Measurements from ENCODE around the gene ROPN1L.
"Not testable (repeated sequence)": the region's sequence is repeated elsewhere in the genome, so short reads cannot be mapped to it uniquely, and the experiment has no call there.

The ROPN1L gene

DNA sequence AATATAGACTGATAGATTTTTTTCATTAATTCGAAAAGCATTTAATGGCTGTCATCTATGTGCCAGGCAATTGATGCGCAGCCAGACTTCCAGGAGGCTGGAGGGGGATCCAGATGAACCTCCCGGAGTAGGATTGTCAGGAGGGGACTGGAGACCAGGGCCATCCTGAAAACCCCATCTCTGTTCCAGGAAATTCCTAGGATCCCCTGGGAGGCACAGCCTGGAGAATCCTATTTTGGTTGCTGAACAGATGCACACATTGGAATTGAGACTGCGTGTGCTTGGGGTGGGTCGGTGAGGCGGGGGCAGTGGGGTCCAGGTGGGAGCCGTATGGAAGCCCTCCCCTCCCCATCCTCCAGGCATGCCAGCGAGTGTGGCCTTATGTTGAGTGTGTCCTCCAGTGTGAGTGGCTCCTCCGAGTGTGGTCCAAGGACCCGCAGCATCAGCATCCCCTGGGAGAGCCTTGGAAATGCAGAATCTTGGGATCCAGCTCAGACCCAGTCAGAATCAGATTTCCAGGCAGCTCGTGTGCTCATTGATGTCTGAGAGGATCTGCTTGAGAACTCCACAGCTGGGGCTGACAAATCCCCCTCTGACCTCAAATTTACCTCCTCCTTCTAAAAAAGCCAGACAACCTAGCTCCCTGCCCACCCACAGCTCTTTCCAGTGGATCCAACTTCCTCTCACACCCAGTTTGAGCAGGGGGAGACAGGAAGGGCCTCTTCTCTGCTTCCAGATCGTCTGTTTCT lies 38.7 kb downstream of the ROPN1L start:
- no peak for DNase-seq

DNA sequence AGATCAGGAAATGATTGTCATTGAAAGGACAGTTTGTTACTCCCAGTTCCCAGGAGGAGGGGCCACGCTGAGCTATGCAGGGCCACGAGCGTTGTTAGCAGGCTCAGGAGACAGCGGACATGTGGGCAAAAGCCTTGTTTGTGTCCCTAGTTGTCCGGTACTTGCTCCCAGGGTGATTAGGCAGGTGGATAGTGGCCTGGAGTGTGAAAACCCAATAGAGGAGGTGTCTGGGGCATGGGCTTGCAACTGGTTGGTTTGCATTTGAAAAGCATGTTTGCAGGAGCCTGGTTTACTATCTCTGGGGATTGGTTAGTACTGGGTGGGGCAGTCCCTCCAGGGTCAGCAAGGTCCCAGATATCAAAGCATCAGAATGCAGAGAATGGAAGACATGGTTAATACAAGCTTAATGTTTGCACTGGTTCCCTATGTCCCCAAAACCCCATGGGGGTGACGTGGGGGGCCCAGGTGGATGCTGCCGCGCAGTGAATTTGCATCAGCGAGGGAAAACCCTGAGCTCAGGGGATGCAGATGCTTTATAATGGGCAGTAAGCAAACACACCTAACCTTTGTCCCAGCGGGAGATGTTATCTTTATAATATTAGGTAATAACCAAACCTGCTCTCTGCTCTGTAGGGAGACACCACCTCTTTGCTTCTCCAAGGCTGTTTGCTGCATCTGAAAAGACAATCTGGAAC lies 39.7 kb downstream of the ROPN1L start:
- DNase-seq, result no peak

DNA sequence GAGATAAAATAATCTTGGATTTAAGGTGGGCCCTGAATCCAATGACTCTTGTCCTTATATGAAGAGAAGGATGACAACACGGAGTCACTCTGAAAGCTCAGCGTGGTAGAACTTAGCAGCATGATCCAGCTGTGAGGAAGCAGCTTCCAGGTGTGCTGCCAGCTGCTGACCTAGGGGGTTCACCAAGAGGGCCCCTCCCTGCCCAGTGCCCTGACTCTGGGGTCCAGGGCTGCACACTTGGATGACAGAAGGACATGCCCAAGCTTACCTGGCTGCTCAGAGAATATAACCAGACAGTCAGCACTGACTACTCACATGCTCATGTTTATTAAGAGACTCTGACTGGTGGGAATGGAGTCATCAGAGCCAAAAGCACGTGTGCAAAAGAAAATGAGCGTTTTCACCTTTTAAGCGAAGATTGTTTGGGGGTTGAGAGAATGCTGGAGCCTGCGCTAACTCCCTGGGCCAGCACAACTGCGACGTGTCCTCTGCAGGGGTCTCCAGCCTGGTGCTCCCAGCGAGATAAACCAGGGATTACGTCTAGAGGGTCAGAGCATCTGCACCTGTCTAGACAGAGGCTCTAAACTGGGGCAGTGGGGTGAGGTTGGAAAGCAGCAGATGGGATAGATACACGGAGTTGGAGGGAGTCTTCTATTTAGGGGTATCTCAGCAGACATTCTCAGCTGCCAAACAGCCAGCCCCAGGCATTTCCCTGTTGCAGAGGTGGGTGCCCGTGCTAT lies 41.3 kb downstream of the ROPN1L start:
- DNase-seq, result no peak

DNA sequence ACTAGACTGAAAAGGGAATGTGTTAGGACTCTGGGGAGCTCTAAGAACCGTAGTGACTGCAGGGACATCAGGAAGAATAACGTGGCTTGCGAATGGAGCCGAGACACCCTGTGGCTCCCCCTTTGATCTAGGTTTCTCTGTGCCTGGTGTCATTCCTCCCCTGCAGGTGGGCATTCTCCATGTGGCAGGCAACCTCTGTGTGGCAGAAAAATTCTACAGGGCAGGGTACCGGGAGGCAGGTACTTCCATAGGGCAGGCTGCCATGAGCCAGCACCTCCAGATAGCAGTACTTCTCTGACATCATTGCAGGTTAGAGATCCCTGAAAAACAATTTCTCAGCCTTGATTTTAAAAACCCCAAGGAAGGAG lies 43.1 kb downstream of the ROPN1L start:
- DNase-seq, result no peak

DNA sequence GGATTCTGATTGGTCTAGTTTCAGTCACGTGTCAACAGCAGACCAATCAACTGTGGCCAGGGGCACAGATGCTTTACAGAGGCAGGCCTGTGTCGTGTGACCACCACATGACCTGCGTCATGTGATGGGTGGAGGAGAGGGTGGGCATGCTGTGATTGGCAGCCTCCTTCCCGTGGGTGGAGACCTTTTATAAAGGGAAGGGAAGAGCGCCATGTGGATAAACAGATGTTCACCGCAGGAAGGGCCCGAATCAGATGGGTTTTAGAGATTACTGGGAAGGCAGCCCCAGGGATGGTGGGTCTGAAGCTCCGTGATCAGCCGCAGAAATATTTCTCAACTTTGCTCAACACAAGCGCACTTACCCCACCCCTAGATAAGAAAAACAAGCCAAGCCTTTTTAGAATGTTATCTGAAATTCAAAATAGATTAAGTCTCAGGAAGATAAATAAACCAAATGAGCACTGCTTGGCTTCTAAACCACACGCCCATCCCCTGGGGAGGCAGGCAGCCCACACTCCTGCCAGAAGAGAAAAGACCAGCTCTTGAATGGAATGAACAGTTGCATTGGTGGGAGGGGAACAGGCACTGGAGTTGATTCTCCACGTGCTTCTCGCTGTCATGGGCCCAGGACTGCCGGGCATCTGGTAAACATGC lies 43.6 kb downstream of the ROPN1L start:
- DNase-seq, result peak; percentile 95

DNA sequence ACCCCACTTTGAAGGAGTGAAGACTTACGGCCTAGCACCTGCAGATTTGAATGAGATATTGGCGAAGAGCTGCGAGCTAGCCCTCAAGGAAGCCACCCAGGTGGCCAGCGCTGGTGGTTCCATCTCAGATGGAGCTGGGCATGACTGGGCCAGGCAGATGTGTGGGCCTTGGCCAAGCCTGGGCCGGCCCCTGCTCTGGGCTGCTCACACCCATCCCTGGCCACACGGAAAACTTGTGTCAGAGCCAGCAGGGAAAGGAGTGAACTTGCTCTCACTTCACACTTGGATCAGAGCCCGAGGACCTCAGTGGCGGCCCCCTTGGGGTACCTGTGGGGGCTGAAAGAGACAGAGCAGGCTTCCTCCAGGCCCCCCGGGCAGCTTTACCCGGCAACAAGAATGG lies 44.2 kb downstream of the ROPN1L start:
- no peak for DNase-seq

DNA sequence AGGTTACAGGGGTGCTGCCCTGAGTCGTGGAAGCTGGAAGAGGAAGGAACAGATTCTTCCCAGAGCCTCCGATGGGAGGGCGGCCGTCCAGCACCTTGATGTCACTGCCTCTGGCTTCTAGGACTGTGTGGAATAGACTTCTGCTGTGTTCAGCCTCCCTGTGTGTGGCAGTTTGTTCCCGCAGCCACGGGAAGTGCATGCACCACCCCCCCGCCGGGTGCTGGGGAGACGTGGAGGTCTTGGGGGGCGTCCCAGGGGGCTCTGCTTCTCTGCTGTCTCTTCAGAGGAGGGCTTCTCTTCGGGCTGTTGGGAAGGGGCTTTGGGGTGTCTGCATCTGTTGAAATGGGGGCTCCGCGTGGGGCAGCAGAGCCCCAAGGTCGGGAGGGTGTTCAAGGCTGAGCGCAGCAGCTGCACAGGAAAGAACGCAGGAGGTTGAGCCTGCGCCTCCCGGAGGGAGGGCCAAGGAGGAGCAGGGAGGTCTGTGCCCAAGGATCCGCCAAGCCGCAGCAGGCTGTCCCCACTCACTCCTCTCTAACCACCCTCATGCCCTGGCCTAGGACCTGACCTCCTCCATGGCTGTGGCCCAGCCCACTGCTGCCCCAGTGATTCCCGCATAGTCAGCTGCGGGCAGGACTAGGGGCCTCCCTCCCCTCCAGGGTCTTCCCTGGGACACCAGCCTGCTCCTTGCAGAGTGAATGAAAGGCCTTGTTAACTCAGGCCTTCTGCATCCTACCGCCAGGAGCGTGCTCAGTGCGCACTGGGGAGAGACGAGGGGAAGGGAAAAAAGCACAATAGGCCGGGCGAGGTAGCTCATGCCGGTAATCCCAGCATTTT lies 45.0 kb downstream of the ROPN1L start:
- DNase-seq, result no peak

DNA sequence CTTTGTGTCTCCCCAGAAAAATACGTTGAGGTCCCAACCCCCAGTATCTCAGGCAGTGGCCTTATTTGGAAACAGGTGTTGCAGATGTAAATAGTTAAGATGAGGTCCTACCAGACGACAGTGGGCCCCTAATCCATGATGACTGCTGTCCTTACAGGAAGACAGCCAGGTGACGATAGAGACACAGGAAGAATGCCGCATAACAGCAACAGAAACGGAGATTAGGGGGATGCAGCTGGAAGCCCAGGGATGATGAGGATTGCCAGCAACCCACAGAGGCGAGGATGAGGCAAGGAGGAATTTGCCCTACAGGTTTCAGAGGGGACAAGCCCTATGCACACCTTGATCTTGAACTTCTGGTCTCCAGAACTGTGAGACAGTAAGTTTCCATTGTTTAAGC lies 46.5 kb downstream of the ROPN1L start:
- DNase-seq, result no peak

DNA sequence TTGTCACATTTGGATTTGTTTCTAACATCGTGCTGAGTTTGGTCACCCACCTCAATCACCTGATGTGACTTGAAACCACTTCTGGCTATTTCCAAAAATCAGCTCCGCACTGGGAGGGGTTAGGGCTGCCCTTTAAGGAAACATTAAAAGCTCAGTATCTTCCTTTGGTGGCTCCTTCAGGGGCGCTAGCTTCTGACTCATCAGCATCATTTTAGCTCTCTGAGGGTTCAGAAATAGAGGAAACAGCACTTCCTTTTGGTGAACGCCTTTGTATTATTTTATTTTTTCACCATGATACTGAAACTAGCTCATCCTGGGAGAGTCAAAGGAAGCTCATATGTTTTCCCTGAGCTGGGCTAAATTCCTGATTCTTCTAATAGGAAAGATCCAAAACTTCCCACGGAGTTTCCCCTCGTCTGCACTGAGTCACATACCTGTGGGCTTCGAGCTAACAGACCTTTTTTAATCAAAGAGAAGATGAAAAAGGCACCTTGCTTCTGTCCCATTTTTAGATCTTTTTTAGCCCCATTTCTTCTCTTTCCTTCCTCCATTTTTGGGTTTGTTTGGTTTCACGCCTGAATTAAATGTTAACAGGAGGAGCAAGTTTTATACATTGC lies 48.2 kb downstream of the ROPN1L start:
- DNase-seq, result peak; percentile 57

DNA sequence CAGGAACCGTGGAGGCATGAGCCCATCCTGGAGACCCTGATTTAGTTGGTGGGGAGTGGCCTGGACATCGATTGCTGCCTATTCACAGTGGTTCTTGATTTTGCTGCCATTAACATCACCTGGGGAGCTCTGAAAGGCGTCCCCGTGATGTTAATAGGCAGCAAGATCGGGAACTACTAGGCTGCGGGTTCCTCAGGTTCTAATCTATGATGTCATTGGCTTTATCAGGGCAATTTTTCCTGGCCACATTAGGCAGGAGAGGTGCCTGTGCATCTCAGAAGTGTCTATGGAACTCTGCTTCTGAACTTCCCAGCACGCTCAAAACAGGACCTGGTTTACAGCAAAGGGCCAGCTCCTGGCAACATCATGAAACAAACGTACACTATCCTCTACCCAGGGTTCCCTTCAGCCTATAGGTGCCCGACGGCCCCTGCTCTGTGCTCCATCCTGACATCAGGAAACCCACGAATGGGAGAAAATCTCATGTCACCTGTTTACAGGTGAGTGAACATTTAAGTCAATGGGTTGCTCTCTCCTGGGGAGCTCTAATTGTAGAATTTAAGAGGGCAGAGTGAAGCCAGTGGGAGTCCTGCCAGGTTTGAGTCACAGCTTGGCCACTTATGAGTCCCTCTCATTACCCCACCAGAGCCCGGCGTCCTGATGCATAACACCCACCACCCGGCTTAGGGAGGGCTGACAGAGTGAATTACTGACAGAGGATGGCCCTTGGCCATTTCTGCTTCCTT lies 49.4 kb downstream of the ROPN1L start:
- DNase-seq, result no peak

DNA sequence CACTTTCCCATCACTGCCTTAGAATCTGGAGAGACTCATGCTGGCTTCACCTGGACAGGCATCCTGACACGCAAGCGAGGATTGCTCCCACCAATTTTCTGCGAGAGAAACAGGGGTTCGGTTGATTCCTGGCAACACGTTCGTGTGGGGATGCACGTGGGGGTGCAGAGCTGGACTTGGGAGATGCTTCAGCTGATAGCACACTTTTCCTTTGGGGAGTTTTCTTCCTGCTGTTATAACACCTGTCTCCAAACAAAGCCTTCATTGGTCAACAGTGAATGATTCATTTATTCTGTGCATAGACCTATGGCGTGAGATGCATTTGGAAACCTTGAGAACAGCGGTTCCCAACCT lies 50.0 kb downstream of the ROPN1L start:
- DNase-seq, result no peak

DNA sequence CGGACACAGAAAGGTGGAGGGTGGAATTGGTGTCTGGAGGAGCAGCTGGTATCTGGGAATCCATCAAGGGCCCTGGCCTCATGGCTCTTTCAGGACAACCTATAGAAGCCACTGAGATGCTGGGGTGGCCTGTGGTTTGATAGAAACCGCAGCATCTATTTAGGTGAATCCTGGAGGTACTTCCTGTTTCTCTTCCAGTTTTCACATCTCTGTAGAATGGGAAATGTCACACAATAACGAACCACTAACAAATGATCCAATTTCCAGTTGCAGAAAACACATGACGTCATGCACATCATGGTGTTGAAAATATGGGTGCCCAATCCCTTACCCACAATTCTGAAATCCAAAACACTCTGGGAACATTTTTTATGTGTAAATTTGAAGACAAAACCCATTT lies 52.2 kb downstream of the ROPN1L start:
- no peak for DNase-seq

DNA sequence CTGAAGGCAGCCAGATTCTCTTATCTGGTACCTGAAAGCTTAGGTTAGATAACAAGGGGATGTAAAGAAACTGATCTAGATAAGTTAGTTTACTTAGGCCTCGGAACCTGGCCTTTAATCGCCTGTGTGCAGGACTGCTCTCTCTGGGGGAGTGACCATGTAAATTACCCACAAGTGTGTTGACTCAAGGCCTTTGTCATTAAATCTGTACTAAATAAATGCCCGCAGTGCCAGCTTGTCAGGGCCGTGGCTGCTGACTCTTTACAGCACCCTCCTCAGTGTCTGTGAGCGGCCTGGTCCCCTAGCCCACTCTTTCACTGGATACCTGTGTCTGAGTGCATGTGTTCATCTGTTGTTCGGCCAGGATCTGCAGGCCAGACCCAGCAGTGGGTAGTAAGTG lies 52.8 kb downstream of the ROPN1L start:
- not testable (repeated sequence) for DNase-seq

DNA sequence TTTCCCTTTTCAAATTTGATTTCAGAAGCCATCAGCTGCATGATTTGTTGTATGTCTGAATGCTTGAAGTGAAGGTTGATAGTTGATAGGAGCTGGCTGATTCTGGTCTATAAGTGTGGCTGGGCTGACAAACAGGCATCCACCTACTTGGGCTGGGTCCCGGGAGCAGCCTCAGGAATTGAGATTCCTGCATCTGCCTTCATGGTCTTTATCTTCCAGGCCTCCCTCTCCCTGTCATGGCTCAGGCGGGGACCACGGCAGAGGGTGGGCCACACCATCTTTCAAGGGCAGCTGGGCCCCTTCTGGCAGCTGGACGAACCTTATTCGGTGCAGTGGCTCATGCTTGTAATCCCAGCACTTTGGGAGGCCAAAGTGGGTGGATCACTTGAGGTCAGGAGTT lies 55.9 kb downstream of the ROPN1L start:
- DNase-seq, result no peak

DNA sequence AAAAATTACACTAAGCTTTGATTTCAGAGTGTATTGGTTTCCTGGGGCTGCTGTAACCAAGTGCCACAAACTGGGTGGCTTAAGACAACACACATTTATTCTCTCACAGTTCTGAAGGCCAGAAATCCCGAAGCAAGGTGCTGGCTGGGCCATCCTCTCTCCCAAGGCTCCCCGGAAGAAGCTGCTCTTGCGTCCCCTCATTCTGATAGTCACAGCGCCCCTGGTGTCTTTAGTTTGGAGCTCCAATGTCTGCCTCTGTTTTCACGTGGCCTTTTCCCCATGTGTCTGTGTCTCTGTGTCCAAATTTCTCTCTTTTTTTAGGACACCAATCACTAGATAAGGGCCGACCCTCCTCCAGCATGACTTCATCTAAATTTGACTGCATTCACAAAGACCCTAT lies 56.7 kb downstream of the ROPN1L start:
- no peak for DNase-seq

DNA sequence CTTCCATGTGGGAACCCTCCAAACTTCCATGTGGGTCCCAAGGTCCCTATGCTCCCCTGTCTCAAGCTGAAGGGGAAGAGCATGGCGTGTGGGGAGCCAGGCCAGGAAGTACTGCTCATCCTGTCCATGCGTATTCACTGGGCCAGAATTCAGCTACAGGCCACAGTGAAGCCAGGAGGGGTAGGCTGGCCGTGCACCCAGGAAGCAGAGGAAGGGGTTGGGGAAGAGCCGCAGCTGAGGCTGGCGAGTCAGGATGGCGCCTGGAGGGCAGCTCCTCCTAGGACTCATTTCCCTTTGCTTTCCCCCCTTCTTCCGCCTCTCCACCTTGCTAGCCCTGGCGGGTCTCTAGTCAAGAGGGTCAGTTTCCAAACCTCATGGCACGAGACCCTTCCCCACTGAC lies 57.4 kb downstream of the ROPN1L start:
- DNase-seq, result no peak

DNA sequence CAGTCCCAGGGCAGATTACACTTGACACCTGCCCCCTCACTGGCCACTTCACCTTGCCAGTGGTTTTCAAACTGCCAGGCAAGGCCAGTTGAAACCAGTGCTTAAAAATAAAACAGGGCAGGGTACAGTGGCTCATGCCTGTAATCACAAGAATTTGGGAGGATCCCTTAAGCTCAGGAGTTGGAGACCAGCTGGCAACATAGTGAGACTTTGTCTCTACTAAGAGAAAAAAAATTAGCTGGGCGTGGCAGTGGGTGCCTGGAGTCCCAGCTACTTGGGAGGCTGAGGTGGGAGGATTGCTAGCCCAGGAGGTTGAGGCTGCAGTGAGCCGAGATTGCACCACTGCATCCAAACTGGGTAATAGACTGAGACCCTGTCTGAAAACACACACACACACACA lies 58.1 kb downstream of the ROPN1L start:
- no peak for DNase-seq

DNA sequence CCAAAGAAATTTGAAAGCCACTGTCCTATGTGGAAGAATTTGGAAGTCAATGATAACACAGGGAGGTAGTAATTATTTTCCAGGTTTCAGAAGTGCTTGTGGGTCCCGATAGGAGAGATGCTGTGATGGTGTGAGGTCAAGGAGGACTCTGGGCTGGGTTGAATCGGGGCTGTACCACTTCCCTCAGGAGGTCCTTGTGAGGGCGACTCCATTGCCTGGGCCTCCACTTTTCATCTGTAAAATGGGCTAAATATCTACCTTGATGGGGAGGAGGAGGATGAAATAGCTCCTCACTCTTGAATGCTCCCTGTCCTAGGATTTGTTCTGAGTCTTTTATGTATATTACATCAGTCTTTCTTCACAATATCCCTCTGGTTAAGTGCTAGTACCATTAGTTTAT lies 59.0 kb downstream of the ROPN1L start:
- no peak for DNase-seq

DNA sequence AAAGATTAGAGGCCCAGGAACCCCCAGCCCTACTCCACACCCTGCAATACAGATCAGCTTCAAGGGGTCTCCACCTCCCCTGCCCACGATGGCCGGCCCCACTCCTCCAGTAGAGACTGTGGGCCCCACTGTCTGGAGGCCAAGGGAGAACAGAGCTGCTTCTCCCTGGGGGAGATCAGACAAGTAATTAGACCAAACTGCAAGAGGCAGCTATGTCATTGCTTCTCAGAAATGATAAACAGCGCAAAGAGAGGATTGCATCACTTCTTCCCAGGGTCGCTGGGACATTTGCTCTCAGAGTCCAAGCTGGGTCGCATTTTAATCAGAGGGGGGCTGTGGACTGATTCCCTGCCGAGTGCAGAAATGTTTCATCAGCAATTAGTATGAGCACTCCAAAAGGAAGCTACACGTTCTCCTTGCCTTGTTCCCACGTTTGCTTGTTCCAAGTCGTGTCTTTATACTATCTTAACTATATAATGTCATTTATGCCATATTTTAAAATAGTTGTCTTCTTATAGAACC lies 59.9 kb downstream of the ROPN1L start:
- peak; percentile 36 for DNase-seq

DNA sequence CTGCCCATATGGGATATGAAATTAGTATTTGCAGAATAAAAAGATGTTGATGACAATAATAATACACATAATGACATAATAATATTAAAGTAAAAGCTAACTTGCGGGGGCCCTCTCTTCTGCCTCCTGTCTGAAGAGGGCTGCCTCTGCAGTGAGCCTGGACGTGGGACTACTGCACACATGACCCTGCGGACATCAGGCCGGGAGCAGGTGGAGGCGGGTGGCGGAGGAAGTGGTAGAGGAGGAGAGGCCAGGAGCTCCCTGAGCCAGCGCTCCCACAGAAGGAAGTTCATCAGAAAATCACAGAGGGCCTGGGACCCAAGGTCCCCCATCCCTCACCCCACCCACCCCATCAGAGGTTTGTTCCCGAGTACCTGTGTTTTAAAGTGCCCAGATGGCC lies 60.5 kb downstream of the ROPN1L start:
- no peak for DNase-seq

DNA sequence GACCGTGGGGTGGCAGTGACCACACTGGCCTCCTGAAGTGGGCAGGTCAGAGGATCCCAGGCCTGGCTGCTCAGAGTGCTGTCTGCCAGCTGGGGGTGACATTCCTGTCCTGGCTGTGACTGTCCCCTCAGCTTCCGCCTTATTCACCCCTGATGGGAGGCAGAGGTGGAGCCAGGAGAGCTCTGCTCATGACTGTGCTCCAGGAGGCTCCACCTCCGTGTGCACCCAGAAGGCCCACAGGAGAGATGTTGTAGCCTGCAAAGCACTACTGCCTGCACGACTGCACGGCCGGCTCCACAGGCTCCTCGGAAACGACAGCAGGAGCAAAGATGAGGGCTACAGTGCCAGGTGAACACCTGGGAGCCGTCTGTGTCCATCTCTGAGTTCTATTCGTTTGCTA lies 60.9 kb downstream of the ROPN1L start:
- no peak for DNase-seq

Data from hematopoietic multipotent progenitor cell treated with erythropoietin and hydrocortisone succinate and interleukin-3 and kit ligand, for 6 days (in vitro differentiated cells).